ENCODE results near the gene ATP2A1.
"Not testable (repeated sequence)": the region's sequence is repeated elsewhere in the genome, so short reads cannot be mapped to it uniquely, and the experiment has no call there.

GRCh38 chr16:28881565-28881964, 3.3 kb downstream of the ATP2A1 start:
- TF ChIP-seq JUNB (IDR thresholded peaks at IDR 0.05; ENCODE audit: unreplicated experiment); EZH2 (IDR thresholded peaks at IDR 0.05; ENCODE audit: low read depth, unreplicated experiment): not testable (repeated sequence)

Data from GM23338 (cell line).